Measurements from ENCODE around the gene CPHXL.

CPHXL gene

DNA sequence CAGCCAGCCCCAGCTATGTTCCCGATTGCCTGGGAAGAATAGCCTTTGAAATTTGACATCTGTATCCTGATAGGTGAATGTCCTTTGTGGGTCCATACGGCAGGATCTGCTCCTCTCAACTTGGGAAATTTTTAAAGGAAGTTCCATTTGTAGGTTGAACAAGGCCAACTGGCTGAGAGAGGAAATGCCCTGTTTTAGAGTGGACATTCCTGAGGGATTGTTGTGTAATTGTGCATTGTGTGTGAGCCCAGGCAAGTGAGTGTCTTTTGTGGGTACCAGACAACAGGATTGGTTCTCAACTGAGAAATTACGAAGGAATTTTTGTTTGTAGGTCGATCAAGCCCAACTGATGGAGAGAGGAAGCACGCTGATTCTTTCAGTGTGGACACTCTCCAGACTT lies 46.9 kb downstream of the CPHXL start:
- H3K36me3 ChIP-seq = no peaks in the 10 kb centered on the region
- TF ChIP-seq, protein P1, sequence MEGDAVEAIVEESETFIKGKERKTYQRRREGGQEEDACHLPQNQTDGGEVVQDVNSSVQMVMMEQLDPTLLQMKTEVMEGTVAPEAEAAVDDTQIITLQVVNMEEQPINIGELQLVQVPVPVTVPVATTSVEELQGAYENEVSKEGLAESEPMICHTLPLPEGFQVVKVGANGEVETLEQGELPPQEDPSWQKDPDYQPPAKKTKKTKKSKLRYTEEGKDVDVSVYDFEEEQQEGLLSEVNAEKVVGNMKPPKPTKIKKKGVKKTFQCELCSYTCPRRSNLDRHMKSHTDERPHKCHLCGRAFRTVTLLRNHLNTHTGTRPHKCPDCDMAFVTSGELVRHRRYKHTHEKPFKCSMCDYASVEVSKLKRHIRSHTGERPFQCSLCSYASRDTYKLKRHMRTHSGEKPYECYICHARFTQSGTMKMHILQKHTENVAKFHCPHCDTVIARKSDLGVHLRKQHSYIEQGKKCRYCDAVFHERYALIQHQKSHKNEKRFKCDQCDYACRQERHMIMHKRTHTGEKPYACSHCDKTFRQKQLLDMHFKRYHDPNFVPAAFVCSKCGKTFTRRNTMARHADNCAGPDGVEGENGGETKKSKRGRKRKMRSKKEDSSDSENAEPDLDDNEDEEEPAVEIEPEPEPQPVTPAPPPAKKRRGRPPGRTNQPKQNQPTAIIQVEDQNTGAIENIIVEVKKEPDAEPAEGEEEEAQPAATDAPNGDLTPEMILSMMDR (IDR thresholded peaks at IDR 0.05; ENCODE audit: low read depth, low read length) = no peak
- no peak for DNase-seq
- peaks cover 3% of the 10 kb centered on the region for H3K9me3 ChIP-seq (ENCODE audit: severe bottlenecking)
- no peak overlapping the region for H3K4me3 ChIP-seq (ENCODE audit: low read depth, low read length)
- no peaks in the 10 kb centered on the region for H3K27me3 ChIP-seq (ENCODE audit: insufficient read depth, low read depth, severe bottlenecking)
- H3K27ac ChIP-seq = no peak overlapping the region

DNA sequence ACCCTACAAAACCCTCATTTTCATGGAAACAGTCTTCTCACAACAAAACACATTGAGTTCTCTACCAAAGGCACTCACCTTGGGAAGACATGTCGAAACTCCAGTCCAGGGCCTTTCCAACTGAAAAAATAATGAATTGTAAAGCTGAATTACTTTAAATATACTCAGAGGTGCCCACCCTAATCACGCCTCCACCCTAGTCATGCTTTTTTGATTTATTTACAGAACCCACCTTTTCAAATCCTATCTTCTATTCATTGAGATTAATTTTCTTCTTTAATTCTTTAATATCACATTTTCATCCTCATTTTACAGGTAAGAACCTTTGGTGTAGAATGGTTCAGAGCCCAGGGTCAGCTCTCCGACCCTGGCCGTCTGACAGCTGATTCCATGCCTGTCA lies 49.4 kb downstream of the CPHXL start, which contains the start of gene CPHXL2:
TSS of gene CPHXL2 (minus strand) at position 101 of the 400 bp plus-strand sequence. CDS start at position 91, 10 bp downstream.
- no peak within 1 kb of the TSS for H3K27ac ChIP-seq
- TF ChIP-seq, protein P1 (IDR thresholded peaks at IDR 0.05; ENCODE audit: low read depth, low read length) = no peak
- H3K9me3 ChIP-seq (ENCODE audit: severe bottlenecking) = no peaks in the 10 kb centered on the region
- H3K27me3 ChIP-seq (ENCODE audit: insufficient read depth, low read depth, severe bottlenecking) = no peaks in the 10 kb centered on the region
- no peaks in the 10 kb centered on the region for H3K36me3 ChIP-seq
- no peak for DNase-seq
- no peak within 1 kb of the TSS for H3K4me3 ChIP-seq (ENCODE audit: low read depth, low read length)

DNA sequence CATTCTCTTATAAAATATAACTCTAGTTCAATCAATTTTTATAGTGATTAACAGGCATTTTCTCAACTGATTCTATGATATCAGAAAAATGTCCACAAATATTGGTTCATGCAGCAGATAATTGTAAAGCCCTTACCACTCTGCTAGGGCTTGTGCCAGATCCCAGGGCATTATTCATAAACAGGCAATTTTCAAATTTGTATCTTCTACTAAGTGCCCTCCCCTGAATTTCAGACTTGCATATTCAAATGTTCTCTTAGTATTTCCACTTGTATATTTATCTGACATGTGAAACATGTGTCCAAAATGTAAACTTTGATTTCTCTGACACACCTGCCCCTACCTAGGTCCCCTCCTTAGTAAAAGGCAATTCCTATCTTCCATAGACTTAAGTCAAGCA lies 58.8 kb downstream of the CPHXL start:
- TF ChIP-seq, protein P1 (IDR thresholded peaks at IDR 0.05; ENCODE audit: low read depth, low read length) = no peak
- DNase-seq = no peak
- Histone ChIP-seq H3K4me3 (ENCODE audit: low read depth, low read length) (no peak overlapping the region), H3K36me3 (no peaks in the 10 kb centered on the region), H3K27ac (no peak overlapping the region), H3K27me3 (ENCODE audit: insufficient read depth, low read depth, severe bottlenecking) (no peaks in the 10 kb centered on the region), H3K9me3 (ENCODE audit: severe bottlenecking) (no peaks in the 10 kb centered on the region)

All from WERI-Rb-1 (cell line).